IPS DF 19.7 (cell line): ENCODE data around the gene EIF5AL1.
A peak's percentile ranks its signal among the peaks of the same experiment; 100 is the strongest.
"Not testable (repeated sequence)": the region's sequence is repeated elsewhere in the genome, so short reads cannot be mapped to it uniquely, and the experiment has no call there.

Source experiments
- DNase-seq: peaks from one replicate; pipeline ENCODE4 v3.0.0-alpha.2; 2013; ENCODE audit warnings: low read depth, low spot score

Gene EIF5AL1

DNA sequence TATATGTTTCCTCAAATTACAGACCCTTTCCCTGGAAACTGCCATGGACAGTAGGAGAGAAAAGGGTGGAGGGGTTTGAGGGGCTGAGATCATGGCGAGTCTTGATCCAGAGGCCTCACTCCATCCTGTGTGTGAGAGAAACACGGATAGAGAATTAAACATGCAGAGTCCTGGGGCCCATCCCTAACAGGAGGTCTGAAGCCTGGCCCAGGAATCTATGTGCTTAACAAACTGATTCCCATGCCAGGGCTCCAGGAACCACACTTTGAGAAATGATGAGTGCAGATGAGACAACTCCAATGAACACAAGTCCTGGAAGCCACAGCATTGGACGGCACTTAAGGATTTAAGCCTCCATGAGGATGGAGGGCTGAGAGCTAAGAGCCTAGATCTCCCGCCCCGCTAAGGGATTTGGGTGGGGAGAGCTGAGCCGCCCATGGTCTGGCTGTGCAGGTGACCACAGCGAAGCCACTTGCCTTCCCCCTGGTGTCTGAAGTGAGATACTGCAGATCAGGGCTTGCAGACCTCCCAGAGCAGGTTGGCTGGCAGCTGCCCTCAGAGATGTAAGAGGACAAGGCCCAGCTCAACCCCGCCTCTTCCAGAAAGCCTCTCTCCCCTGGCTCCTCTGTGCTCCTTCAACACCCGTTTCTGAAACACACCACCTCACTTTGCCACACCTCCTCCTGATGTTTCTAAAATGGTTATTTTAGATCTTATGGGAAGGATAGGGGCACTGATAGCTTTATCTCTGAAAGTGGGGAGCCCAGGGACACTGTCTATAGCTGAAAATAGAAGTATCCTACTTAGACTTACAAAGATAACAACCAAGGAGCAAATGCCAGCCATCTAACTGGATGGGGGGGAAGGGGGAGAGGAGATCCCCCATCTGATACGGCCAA is 24.8 kb upstream of the EIF5AL1 start:
- peak; percentile 83 for DNase-seq

DNA sequence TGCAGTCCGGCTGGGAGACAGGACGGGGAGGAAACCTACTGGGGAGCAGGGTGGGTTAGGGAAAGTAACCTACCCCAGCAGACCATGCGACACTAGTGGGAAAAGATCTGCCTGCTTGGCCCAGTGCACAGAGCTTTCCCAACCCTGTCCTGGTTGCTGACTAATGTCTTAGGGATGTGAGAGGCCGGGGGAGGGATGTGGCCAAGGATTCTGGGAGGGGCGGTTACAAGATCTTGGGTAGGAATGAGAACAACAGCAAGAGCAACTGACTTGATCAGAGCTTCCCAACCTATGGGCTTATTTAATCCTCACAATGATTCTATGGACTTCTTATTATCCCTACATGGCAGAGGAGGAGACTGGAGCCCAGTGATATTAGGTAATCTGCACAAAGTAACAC is 24.0 kb upstream of the EIF5AL1 start:
- DNase-seq: no peak

DNA sequence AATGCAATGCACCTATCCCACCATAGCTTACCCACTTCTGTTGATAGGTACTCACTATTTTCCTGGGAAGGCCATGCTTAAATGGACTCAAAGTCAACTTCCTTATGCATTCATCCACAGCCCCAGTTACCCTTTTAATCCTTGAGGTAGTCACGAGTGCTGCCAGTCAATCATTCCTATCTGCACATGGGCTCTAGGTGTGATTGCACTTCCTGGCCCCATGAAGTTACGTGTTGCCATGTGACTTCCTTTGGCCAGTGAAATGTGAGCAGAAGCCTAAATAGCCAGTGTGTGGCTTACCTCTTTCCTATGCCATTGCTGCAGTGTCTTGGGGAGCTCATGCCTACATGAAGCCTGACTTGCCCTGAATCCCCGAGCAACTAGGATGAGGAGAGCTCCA is 23.5 kb upstream of the EIF5AL1 start:
- no peak for DNase-seq

DNA sequence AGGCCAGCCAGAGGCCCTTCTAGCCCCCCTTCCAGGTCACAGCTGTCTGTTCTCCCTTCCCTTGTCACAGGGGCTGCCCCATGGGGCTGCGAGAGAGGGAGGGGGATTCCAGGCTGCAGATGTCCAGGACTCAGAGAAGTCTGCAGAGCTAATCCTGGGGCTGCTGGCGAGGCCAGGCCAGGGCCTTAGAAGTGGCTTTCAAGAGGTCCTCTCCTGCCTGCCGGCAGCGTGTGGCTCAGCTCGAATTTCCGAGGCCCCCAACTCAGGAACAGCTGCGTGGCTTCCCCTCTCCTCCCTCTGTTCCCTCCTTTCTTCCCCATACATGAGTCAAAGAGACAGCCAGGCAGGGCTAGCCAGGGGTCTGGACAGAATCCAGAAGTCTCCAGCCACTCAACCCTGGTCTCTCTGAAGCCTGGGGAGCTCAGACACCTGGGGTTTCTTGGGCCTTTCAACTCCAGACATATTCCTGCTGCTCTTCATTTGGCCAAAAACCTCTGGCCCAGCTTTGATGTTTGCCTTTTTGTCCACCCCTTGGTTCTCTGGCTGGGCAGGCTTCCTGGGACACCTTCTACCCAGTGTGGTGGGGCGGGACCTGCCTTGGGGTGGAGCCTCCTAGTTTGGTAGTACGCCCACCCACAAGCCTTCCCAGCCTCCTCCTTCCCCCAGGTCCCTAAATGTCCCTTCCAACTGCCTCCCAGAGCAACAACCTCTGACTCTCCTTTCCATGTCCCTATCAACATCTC is 21.8 kb upstream of the EIF5AL1 start:
- no peak for DNase-seq

DNA sequence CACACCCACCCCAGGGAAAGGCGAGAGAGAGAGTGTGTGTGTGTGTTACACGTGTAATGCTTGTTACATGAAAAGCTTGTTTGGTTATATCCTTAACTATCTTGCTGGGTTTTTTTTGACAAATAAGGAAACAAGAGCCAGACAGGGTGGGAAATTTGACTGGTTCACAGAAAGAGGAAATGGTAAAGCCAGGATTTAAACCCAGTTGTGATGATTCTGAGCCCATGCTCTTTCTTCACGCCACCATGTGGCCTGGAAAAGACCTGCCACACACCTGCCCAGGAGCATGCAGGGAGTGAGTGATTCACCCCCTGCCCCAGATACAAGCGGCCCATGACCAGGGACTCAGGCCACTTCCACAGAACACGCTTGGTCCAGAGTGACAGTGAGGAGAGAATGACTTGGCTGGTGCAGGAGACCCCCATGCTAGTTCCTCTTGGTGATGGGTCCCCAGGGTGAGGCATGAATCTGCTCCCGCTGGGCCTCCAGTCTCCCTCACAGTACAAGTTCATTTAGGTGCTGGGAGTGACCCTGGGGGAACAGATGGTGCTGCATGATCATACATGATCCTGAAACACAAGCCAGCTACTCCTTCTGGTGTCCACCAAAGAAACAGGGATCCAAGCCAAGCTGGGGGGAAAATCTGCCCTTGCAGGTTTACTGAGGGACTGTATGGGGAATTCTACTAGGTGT is 21.0 kb upstream of the EIF5AL1 start:
- DNase-seq: no peak

DNA sequence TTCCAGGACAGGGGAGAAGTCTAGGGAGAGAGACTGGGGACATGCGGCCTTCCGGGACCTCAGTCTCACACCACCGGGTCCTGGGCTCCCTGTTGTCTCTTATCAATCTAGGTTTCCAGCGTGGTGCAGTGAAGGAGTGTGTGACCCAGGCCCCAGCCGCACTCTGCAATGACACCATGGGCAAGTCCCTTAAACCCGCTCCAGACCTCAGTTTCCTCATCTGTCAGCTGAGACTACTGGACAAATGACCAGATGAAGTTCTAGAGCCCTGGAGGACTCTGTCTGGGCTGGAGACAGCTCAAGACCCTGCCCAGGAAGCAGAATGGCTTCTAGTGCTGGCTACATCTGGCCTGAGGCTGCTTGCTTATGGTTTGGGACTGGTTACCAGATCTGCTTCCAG is 20.1 kb upstream of the EIF5AL1 start:
- no peak for DNase-seq

DNA sequence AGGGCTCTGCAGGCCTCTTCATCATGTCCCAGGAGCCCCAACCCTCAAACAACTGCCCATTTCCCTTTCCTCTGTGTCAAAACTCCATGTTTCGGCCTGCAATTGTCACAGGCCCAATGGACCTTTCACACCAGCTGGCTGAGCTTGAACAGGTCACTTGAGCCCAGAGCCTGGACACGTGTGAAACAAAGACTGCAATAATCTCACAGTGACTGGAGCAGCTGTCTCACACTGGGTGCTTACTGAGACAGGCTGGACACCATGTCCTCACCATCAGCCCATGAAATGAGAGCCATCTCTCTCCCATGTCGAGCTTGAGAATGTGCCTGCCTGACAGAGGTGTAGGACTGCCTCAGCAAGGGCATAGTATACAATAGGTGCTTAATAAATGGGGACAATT is 19.5 kb upstream of the EIF5AL1 start:
- no peak for DNase-seq

DNA sequence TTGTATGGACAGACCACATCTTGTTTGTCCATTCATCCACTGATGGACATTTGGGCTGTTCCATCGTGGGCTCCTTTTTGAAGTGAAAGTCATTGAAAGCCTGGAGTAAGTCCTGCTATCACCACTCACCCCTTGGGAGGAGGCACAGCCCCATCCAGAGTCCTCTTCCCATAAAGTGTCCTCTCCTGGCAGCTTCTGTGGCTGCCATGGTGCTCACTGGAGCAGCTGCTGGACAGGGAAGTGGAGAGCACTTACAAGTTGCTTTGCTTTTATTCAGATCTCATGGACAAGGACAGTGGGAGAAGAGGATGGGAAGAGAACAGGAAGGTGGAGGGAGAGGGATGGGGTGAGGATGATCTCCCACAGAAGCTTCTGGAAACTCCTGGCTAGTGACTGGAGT is 18.5 kb upstream of the EIF5AL1 start:
- DNase-seq: no peak

DNA sequence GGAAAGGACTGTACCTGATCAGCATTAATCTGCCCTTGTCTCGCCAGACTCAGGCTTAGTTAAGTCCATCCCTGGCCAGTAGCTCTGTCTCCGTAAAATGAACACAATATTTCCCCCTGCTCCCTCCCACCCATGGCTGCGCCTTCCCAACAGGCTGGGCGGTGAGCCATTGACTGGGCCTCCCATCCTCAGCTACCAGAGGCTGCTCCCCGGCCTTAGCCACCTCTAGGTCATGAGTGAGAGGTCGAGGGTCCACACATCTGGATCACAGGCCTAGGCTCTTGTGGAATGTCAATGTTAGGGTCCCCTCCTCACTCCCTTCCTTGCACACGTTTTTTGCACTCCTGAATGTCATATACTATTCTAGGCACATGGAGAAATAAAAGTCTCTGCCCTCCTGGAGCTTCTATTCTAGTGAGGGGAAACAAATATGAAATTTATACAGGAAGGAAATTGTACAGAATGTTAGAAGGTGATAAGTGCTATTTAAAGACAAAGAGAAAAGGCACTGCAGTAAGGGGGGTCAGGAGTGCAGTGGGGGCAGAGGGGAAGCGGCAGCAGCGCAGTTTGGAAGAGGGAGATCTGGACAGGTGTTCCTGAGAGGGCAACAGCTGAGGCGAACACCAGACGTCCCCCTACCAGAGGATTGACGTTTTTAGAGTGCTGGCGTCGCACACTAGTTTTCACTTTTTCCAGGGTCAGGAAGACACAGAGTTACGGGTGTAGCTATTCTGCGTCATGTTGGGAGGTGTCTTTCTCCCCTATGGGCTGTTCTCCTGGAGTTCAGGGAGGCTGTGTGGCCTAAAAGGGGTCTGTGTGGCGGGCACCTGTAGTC is 17.2 kb upstream of the EIF5AL1 start:
- no peak for DNase-seq

DNA sequence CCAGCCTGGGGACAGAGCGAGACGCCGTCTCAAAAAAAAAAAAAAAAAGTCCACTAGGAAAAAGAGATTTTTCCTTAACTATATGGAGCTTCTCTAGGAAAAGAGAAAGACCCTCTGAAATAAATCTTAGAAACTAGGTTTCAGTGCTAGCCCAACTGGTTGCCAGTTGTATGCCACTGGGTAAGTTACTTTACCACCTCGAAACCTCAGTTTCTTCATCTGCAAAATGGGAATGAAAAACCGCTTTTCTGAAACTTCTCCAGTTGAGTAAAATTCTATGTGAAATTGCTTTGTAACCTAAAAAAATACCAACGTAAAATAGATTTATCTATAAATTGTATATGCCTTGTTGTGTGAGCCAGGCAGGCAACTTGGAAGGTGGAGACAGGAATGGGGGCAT is 16.5 kb upstream of the EIF5AL1 start:
- no peak for DNase-seq

DNA sequence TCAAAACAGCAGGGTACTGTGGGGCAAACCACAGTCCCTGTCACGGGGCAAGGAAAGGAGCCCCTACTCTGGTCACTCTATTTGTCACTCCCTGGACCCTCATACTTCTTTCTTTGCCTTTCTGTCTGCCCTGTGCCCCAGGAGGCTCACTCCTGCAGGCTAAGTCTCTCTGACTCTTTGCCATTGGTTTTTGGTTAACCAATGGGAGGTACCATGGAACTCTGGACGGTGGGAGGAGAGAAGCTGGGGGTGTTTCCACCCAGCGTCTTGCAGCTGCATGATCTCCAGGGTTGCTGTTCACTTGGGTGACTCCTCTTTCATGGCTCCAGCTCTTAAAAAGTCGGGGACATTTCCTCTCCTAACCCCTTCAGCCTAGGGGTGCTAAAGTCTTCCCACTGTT is 15.4 kb upstream of the EIF5AL1 start:
- no peak for DNase-seq

DNA sequence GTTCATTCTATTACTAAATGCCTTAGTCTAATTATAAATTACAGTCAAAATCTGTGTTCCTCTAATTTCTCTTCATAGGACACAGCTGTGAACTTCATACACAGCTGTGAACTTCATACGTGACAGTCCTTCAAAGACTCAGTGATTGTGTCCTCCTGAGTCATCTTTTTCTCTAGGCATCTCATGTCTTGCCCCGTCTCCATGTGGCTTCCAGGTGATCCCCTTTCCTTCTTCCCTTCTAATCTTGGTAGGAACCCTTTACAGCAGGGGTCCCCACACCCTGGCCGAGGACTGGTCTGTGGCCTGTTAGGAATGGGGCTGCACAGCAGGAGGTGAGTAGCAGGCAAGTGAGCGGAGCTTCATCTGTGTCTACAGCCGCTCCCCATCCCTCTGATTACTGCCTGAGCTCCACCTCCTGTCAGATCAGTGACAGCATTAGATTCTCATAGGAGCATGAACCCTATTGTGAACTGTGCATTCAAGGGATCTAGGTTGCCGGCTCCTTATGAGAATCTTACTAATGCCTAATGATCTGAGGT is 14.0 kb upstream of the EIF5AL1 start:
- no peak for DNase-seq

DNA sequence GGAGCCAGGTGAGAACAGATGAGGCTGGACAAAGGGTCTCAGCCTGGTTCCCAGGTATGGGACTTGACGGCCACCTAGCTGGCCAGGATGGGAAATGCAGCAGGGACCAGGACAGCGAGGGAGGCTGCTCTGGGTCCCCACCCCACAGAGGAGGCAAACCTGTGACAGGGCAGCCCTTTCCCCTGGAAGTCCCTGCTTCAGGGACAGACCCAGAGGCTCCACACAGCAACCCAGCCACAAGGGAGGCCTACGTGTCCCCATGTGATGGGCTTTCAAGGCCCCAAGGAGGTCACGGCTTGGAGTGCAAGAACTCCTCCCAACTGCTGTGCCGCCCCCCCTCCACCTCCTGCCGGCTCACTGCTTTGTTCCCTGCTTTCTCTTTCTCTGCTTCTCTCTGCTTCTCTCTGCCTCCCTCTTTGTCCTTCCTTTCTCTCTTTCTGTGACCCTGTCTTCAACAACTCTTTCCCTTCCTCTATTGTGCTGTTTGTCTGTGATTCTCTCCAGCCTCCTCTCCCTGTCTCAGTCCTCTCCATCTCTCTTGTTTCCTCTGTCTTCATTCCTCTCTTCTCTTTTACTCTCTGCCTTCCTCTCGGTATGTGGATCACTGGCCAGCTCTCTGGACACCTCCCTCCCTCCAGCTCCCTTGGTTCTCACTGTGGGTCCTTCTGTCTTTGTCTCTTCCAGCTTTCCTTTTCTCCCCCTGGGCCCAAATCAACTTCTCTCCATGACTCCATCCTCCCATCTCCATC is 9.6 kb upstream of the EIF5AL1 start:
- DNase-seq: no peak

DNA sequence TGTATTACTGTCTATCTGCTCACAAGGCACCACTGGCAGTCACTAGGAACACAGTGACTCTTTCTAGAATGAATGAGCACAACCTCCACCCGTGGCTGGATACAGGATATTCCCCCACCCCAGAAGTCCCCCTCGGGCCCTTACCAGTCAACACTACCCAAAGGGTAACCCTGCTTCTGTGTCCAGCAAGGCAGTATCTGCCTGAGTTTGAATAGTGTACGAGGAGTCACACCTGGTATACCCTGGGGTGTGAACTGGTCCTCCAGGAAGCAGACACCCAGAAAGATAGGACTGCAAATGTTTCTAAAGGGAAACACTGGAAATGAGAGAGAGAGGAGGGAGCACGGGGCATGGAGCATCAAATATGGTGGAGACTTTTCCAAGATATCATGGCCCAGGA is 8.5 kb upstream of the EIF5AL1 start:
- not testable (repeated sequence) for DNase-seq

DNA sequence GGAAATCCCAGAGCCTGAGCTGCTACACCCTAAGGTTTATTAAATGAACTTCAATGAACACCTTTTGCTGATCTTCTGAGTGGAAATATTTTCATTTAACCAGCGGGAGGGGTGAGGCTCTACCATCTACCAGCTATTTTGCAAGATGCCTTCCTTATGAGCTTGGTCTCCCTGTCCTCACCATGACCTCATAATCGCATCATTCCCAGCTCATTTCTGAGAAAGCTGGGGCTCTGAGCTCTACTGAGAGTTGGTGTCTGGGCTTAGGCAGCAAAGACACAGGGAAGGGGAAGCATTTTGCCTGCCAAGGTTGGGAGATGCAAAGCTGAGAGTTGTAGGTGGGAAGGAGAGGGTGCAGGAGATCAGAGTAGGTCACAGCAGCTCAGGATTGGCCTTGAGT is 7.8 kb upstream of the EIF5AL1 start:
- not testable (repeated sequence) for DNase-seq

DNA sequence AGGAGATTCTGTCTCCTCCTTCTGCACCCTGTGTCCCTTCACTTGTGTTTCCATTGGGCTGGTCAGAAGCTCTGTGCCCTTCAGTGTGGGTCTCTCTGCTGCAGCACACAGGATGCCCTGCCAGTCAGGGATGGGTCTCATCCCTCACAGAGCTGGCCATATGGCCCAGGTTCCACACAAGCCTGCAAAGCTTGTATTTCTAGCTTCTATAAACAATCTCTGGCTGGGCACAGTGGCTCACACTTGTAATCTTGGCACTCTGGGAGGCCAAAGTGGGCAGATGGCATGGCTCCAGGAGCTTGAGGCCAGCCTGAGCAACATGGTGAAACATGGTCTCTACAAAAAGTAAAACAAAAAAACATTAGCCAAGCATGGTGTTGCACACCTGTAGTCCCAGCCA is 7.0 kb upstream of the EIF5AL1 start:
- not testable (repeated sequence) for DNase-seq

DNA sequence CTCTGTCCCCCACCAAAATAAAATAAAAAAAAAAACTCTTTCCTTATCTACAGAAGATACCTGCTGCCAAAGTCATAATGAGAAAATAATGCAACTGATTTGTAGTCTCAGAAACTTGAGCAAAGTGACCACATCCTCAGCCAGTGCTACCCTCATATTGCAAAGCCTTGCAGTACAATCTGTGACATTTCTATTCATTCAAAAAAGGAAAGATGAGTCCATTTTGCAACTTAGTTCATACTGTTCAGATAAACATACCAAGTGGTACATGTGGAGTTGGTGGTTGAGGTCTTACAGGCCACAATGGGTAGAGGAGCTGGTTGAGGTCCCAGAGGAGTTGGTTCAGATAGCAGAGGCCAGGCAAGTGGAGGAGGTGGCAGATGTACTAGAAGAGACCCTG is 6.5 kb upstream of the EIF5AL1 start:
- no peak for DNase-seq

DNA sequence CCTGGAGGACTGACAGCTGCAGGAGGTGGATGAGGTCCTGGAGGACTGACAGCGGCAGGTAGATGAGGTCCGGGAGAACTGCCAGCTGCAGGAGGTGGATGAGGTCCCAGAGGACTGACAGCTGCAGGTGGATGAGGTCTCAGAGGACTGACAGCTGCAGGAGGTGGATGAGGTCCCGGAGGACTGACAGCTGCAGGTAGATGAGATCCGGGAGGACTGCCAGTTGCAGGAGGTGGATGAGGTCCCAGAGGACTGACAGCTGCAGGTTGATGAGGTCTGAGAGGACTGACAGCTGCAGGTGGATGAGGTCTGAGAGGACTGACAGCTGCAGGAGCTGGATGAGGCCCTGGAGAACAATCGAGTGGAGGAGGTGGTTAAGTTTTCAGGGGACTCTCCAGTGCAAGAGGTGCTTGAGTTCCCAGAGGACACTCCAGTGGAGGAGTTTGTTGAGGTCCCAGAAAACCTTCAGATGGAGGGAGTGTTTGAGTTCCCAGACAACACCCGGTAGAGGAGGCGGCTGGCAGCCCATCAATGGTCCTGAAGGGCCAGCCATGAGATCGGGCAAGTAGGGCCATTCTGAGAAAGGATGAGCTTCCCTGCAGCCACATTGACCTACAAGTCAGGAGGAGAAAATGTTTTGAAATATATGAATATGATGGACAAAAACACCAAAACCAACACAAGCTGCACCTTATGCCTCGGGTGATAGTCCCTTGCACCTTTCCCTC is 4.7 kb upstream of the EIF5AL1 start:
- no peak for DNase-seq

DNA sequence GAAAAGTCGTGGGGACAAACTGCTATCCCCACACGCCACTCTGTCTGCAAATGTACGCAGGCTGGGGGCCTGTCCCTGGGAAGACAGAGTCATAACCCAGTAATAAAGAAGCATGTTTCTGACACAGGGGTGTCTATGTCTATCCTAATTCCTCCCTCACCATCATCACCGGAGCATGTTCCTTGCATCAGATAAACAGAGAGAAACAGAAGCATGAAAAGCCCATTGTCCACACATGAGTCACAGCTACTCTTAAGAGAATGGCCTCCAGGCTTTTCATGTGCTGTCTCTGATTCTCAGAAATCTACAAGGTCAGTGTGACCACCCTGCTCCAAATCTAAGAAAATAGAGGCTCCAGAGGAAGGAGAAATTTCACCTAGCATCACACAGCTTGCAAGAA is 4.1 kb upstream of the EIF5AL1 start:
- DNase-seq: not testable (repeated sequence)
